ENCODE data around the gene SUN5. TPM values are rescaled to one million over a fixed set of nuclear protein-coding genes. Genes with fewer than 3 reads are reported as not detected.
A peak's percentile ranks its signal among the peaks of the same experiment; 100 is the strongest.
"Not testable (repeated sequence)": the region's sequence is repeated elsewhere in the genome, so short reads cannot be mapped to it uniquely, and the experiment has no call there.

SUN5 gene, protein sequence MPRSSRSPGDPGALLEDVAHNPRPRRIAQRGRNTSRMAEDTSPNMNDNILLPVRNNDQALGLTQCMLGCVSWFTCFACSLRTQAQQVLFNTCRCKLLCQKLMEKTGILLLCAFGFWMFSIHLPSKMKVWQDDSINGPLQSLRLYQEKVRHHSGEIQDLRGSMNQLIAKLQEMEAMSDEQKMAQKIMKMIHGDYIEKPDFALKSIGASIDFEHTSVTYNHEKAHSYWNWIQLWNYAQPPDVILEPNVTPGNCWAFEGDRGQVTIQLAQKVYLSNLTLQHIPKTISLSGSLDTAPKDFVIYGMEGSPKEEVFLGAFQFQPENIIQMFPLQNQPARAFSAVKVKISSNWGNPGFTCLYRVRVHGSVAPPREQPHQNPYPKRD
- not detected for polyA plus RNA-seq

DNA sequence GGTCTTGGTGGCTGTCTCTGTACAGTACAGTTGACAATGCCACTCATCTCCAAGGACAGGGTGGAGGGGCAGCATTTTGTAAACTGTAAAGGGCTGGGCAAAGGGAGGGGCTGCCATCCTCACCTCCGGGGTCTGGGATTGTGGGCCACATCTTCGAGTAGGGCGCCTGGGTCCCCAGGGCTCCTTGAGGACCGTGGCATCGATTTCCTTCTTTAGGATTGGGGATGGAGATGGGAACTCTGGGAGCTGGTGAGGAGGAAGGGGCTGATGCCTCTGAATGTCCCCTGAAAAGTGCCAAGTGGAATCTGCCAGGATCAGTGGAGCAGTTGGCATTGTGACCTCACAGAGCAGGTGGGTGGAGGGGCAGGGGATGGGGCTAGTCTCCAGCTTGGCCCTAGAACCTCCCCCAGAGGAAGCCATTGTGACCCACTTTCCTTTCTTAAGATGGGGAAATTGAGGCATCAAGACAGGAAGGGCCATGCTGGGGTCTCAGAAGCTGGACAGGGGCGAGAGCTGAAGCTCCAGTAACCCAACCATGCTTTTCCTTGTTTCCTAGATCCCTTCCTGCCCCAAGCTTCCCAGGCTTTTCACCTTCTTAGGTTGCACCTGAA lies at the start of gene SUN5:
Gene SUN5, minus strand, starts transcription at position 293 of the 611 bp plus-strand sequence. Its CDS starts 93 bp downstream, at position 200.
- Mint-ChIP-seq H3K27me3 (ENCODE audit: low read depth in 3 of 3) (peaks cover 0 to 2% (median 1%) of the 10 kb centered on the region in 3 donors), H3K36me3 (no peaks in the 10 kb centered on the region), H3K4me3 (no peak within 1 kb of the TSS), H3K4me1 (no peaks in the 10 kb centered on the region), H3K27ac (peak within 1 kb of the TSS in 2 of 6 donors; percentile 26 to 64), H3K9me3 (no peaks in the 10 kb centered on the region)
- DNase-seq: no peak

DNA sequence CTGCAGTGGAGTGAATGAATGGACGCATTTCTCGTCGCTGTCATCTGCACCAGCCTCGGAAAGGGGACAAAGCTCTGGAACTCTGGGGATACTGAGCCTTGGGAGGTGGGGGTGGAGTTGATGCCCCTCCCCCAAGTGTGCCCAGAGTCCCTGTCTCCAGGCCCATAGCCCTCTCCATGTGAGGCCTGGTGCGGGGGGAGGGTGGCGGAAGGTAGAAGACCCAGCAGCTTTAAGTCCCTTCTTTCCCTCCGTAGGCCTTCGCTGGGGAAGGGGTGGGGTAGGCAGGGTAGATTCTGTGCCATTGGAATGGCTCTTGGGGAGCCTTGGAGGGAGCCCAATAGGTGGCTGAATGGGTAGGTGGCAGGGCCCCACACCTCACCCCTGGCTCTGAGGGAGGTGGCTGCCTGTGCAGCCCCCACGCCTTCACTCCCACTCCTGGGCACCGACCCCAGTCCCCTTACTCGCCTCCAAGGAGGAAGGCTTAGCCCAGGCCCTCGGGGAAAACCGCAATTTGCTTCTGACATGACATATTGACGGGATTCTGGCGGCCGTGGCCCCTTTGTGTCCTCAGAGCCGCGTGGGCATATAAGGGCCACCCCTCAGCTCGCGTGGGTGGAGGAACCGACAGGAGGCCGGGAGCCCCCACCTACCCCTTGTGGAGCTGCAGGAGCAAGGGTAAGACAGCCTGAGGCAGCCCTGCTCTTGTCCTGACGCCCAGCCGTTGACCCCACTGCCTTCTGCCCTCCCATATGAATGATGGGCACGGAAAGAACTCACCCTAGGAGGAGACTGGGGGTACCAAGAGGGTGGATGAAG lies 49.3 kb upstream of the SUN5 start, which contains the start of gene BPIFB3:
Gene BPIFB3, plus strand, starts transcription at position 613 of the 816 bp plus-strand sequence. CDS start 1,533 bp downstream, outside the sequence.
- Mint-ChIP-seq H3K27ac (no peak within 1 kb of the TSS), H3K36me3 (no peaks in the 10 kb centered on the region), H3K27me3 (ENCODE audit: low read depth in 3 of 3) (peaks cover 0 to 2% (median 0%) of the 10 kb centered on the region in 3 donors), H3K9me3 (peaks cover 0 to 1% (median 0%) of the 10 kb centered on the region in 6 donors), H3K4me3 (no peak within 1 kb of the TSS), H3K4me1 (no peaks in the 10 kb centered on the region)
- no peak for DNase-seq

DNA sequence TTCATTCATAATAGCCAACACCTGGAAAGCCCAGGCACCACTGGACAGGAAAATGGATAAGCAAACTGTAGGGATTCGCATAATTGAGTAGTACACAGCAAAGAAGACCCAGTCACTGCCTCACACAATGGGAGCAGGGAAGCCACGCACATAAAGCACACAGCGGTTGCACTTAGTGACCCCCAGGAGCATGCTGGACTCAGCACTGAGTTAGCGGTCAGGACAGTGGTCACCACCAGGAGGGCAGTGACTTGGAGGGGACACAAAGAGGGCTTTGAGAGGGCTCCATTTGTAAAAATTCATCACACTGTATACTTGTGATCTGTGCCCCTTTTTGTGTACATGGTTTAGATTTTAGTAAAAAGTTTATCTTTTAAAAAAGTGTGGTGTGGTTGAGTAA lies 47.1 kb upstream of the SUN5 start:
- no peak for DNase-seq
- Mint-ChIP-seq H3K36me3 (no peaks in the 10 kb centered on the region), H3K9me3 (peaks cover 0 to 4% (median 1%) of the 10 kb centered on the region in 6 donors), H3K27me3 (ENCODE audit: low read depth in 3 of 3) (no peaks in the 10 kb centered on the region), H3K4me3 (no peak overlapping the region), H3K27ac (no peak overlapping the region), H3K4me1 (no peaks in the 10 kb centered on the region)

DNA sequence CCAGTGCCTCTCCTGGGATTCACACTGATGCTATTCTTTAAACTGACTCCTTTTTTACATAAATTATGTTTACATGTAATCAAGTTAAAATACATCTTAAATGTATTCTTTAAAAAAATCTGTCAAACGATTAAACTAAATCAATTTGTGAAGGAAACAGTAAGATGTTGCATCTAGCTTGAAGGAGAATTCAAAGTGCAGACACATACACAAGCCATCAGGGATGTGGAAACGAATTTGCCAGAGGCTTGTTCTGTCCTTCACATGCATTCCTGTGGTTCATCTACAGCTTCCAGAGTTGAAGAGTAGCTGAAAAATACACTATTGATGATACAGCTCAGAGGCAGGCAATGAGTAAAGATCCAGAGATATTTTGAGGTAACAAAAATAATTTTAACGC lies 42.2 kb upstream of the SUN5 start:
- H3K36me3 Mint-ChIP-seq: peaks cover 0 to 4% (median 3%) of the 10 kb centered on the region in 3 donors
- no peak overlapping the region for H3K27ac Mint-ChIP-seq
- no peak for DNase-seq
- peaks cover 11 to 21% (median 15%) of the 10 kb centered on the region in 6 donors for H3K9me3 Mint-ChIP-seq
- no peaks in the 10 kb centered on the region for H3K4me1 Mint-ChIP-seq
- H3K27me3 Mint-ChIP-seq (ENCODE audit: low read depth in 3 of 3): peaks cover 0 to 3% (median 2%) of the 10 kb centered on the region in 3 donors
- H3K4me3 Mint-ChIP-seq: no peak overlapping the region

DNA sequence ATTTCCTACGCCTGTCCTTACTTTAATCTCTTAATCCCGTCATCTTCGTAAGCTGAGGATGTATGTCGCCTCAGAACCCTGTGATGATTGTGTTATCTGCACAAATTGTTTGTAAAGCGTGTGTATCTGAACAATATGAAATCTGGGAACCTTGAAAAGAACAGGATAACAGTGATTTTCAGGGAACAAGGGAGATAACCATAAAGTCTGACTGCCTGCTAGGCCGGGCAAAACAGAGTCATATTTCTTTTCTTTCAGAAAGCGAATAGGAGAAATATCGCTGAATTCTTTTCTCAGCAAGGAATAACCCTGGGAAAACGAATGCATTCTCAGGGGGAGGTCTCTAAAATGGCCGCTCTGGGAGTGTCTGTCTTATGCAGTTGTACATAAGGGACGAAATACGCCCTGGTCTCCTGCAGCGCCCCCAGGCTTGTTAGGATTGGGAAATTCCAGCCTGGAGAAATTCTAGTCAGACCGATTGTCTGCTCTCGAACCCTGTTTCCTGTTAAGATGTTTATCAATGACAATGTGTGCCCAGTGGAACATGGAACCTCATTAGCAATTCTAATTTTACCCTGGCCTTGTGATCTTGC lies 41.0 kb upstream of the SUN5 start:
- not testable (repeated sequence) for DNase-seq; H3K4me3 Mint-ChIP-seq; H3K4me1 Mint-ChIP-seq; H3K36me3 Mint-ChIP-seq; H3K27ac Mint-ChIP-seq; H3K27me3 Mint-ChIP-seq (ENCODE audit: low read depth in 3 of 3)
- H3K9me3 Mint-ChIP-seq: peaks cover 11 to 21% (median 15%) of the 10 kb centered on the region in 6 donors

DNA sequence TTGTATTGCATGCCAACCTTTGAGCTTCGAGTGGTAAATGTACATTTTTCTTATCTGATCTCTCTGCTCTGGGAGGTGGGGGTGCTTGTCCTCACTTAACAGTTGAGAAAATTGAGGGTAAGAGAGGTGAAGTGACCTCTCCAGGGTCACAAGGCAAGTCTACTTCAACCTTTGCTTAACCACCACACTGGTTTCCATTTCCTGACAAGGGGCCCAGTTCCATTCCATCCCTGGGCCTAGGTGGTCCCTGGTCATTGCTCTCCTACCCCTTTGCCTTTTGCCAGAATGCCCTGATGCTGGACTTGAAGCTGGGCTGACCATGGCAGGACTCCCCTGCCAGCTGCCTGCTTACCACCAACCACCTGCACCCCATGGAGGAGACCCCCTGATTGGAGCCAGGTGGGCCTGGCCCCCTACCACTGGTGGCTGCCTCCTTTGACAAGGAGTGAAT lies 39.5 kb upstream of the SUN5 start:
- DNase-seq: no peak
- Mint-ChIP-seq H3K27ac (no peak overlapping the region), H3K27me3 (ENCODE audit: low read depth in 3 of 3) (peaks cover 0 to 6% (median 2%) of the 10 kb centered on the region in 3 donors), H3K9me3 (peaks cover 11 to 21% (median 14%) of the 10 kb centered on the region in 6 donors), H3K4me3 (no peak overlapping the region), H3K36me3 (peaks cover 0 to 4% (median 3%) of the 10 kb centered on the region in 3 donors), H3K4me1 (no peaks in the 10 kb centered on the region)

DNA sequence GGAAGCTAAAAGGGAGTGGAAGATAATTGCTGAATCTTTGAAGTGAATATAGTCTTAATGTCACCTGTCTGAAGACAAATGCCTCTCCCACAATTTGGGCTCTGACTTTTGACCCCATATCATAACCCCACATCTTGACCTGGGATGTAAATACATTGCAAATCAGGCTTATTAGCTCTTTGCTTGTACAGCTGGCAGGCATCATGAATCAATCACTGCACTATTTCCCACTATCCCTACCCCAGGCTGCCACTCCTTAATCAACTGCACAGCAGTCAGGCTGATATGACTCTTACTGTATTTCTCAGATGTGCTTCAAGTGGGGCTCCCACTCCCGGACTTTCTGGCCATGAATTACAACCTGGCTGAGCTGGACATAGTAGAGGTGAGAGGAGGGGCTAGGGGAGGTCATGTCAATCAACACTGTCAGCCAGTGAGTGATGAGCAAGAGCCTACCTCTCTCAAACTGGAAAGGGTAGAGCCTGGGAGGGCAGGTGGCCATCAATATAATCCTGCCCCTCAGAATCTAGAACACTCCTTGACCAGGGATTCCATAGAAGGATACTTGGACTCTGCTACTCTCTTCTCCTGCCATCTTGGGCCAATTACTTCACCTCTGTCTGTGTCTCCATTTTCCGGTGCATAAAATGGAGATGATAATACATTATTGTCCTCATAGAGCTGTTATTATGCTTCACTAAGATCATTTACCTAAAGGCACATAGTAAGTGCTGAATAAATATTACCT lies 38.9 kb upstream of the SUN5 start:
- Mint-ChIP-seq H3K4me1 (no peaks in the 10 kb centered on the region), H3K9me3 (peaks cover 11 to 21% (median 14%) of the 10 kb centered on the region in 6 donors), H3K36me3 (peaks cover 0 to 4% (median 3%) of the 10 kb centered on the region in 3 donors), H3K4me3 (no peak overlapping the region), H3K27me3 (ENCODE audit: low read depth in 3 of 3) (peaks cover 0 to 6% (median 2%) of the 10 kb centered on the region in 3 donors), H3K27ac (no peak overlapping the region)
- no peak for DNase-seq

DNA sequence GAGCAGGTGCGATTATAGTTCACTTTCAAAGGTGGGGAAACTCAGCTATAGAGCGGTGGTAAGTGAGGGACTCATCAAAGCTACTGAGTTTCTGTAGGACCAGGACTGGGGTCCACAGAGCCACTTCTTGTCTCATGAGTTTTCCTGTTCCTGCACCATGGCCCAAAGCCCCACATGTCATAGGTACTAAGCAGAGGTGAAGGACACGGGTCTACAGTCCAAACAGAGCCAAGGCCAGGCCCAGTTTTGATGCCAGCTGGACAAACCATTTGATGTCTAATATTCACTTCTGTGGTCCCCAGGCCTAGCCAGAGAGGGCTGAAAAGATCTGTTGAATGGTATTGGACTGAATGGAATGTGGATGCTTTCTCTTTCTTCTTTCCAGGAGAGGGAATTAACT lies 38.2 kb upstream of the SUN5 start:
- H3K36me3 Mint-ChIP-seq: peaks cover 0 to 4% (median 3%) of the 10 kb centered on the region in 3 donors
- no peaks in the 10 kb centered on the region for H3K4me1 Mint-ChIP-seq
- H3K27ac Mint-ChIP-seq: no peak overlapping the region
- no peak for DNase-seq
- H3K4me3 Mint-ChIP-seq: no peak overlapping the region
- H3K9me3 Mint-ChIP-seq: peaks cover 11 to 21% (median 14%) of the 10 kb centered on the region in 6 donors
- H3K27me3 Mint-ChIP-seq (ENCODE audit: low read depth in 3 of 3): peaks cover 0 to 6% (median 3%) of the 10 kb centered on the region in 3 donors

DNA sequence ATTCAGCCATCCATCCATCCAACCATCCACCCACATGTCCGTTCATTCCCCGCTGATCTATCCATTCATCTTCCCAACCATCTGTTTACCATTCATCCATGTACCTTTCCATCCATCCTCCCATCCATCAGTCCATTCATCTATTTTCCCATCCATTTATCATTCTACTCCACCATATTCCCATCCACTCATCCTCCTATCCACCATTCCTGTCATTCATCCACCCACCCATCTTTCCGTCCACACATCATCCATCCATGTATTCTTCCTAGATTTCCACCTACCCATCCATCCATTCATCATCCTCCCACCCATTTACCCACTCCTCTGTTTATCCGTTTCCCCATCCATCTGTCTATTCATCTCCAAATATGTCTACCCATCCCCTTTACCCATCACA lies 34.0 kb upstream of the SUN5 start:
- no peak overlapping the region for H3K27ac Mint-ChIP-seq
- H3K27me3 Mint-ChIP-seq (ENCODE audit: low read depth in 3 of 3): peaks cover 0 to 7% (median 3%) of the 10 kb centered on the region in 3 donors
- DNase-seq: no peak
- no peaks in the 10 kb centered on the region for H3K4me1 Mint-ChIP-seq
- no peaks in the 10 kb centered on the region for H3K36me3 Mint-ChIP-seq
- no peaks in the 10 kb centered on the region for H3K9me3 Mint-ChIP-seq
- no peak overlapping the region for H3K4me3 Mint-ChIP-seq

DNA sequence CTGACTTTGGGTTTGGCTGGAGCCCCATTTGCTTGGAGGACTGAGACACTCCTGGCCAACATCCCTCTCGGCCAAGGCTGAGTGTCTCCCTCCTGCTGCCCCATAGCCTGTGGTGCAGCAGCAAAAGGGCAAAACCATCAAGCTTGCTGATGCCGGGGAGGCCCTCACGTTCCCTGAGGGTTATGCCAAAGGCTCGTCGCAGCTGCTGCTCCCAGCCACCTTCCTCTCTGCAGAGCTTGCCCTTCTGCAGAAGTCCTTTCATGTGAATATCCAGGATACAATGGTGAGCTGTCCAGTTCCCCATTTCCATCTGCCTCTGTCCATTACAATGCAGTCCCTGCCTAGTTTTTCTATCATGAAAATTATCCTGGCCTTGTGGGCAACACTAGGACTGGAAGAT lies 33.2 kb upstream of the SUN5 start:
- H3K36me3 Mint-ChIP-seq: no peaks in the 10 kb centered on the region
- DNase-seq: no peak
- no peak overlapping the region for H3K4me3 Mint-ChIP-seq
- peaks cover 0 to 7% (median 3%) of the 10 kb centered on the region in 3 donors for H3K27me3 Mint-ChIP-seq (ENCODE audit: low read depth in 3 of 3)
- H3K27ac Mint-ChIP-seq: no peak overlapping the region
- H3K9me3 Mint-ChIP-seq: no peaks in the 10 kb centered on the region
- no peaks in the 10 kb centered on the region for H3K4me1 Mint-ChIP-seq

DNA sequence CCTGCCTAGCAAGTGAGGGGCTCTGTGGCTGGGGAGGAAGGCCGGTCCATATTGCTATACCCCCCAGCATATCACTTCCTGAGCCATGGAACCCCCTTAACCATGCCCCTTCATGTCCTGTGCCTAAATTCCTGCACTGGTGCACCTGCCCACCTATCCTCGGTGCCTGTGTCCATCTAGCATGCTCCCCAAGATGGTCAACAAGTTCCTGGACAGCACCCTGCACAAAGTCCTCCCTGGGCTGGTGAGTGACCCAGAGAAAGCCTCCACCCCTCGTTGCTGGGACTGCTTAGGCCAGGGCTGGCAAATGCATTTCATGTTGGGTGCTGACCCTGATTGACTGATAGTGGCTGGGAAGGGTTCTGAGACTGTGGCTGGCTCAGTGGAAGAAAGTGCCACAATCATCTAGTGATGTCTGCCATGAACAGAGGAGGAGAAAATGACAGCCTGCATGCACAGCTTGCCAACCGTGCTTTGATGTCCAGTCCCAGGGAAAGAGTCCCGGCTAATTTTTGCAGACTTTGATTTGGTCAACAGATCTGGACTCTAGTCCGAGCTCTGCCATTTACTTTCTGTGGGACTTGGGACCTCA lies 30.8 kb upstream of the SUN5 start:
- no peak overlapping the region for H3K4me3 Mint-ChIP-seq
- no peak for DNase-seq
- H3K4me1 Mint-ChIP-seq: no peaks in the 10 kb centered on the region
- H3K27ac Mint-ChIP-seq: no peak overlapping the region
- H3K9me3 Mint-ChIP-seq: no peaks in the 10 kb centered on the region
- no peaks in the 10 kb centered on the region for H3K36me3 Mint-ChIP-seq
- H3K27me3 Mint-ChIP-seq (ENCODE audit: low read depth in 3 of 3): peaks cover 0 to 4% (median 4%) of the 10 kb centered on the region in 3 donors

DNA sequence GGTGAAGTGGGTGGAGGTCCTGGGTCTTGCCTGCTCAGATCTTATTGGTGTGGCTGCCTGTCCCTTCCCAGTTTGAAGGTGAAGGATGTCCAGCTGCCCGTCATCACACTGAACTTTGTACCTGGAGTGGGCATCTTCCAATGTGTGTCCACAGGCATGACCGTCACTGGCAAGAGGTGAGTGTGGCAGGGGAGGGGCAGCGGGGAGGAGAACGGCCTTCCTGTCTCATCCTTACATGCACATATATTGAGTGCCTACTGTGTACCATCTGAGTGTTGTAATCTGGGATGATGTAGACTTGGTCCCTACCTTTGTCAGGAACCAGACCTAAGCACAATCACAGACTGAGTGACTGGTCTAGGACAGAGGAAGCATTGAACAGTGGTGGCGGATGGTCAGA lies 29.9 kb upstream of the SUN5 start:
- Mint-ChIP-seq H3K9me3 (no peaks in the 10 kb centered on the region), H3K27ac (no peak overlapping the region), H3K27me3 (ENCODE audit: low read depth in 3 of 3) (peaks cover 0 to 4% (median 4%) of the 10 kb centered on the region in 3 donors), H3K4me3 (no peak overlapping the region), H3K4me1 (no peaks in the 10 kb centered on the region), H3K36me3 (no peaks in the 10 kb centered on the region)
- no peak for DNase-seq
